NT2/D1 (cell line): Measurements from ENCODE around the gene AKR1E2.

Experiments
- SUZ12 ChIP-seq: IDR thresholded peaks from 2 replicates; pipeline ENCODE4 v1.6.1; 2011; ENCODE audit not compliant: insufficient read length, insufficient read depth; ENCODE audit errors: extremely low read depth
- YY1 ChIP-seq: IDR thresholded peaks from 2 replicates; pipeline ENCODE4 v1.6.1; 2011; ENCODE audit not compliant: insufficient read length, insufficient read depth

DNA sequence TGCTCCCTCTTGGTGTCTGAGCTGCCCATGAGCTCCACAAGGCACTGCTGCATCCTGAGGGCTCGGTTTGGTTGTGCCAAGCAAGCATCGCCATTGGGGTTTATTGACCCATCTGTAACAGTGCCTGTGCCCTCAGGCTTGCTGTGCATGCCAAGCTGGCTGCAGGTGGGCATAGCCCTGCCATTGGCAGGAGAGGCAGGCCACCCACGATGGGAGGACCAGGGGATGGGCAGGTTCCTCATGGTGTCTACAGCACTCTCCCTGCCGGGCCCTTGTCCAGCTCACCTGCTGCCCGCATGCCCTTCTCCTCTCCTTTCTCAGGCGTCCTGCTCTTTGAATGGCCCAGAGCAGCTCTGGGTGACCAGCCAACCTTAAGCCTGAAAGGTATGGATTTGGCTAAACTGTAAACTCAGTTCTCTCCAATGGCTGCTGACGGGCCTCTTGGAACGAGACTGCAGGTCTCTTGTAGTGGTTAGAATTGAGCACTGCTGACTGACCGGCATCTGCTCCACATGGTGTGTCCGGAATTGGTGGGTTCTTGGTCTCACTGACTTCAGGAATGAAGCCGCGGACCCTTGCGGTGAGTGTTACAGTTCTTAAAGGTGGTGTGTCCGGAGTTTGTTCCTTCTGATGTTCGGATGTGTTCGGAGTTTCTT is 17.6 kb downstream of the AKR1E2 start:
- TF ChIP-seq SUZ12 (no peak), YY1 (no peak)
